Amniotic stem cell (primary cell): ENCODE data around the gene ELF1.
"Not testable (repeated sequence)": the region's sequence is repeated elsewhere in the genome, so short reads cannot be mapped to it uniquely, and the experiment has no call there.

Experiments
- DNase-seq: peaks from one replicate; lab custom pipeline; 2025; lab: John Stamatoyannopoulos, UW

Gene ELF1

GRCh38 chr13:40886017-40886416 is 133.1 kb downstream of the ELF1 start:
- DNase-seq = no peak

DNA sequence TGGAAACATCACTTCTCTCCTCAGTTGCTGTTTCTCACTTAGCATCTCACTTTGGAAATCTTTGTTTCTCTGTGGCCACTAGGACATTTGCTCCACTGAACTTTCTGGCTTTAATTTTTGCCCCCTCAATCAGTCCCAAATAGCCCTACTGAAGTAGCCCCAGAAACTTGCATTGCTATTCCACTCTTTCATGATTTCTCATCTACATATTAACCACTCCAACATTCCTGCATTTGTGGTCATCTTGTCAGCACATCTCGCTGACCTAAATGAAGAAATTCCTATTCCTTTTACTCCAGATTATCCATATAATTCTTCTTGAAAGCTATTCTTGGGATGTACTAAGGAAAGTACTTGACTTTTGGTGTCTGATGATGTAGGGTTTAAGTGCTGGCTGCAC is 134.9 kb downstream of the ELF1 start:
- DNase-seq = not testable (repeated sequence)
